Suprapubic skin (tissue), 4 donors: ENCODE results near the gene MFAP3L. TPM values are rescaled to one million over a fixed set of nuclear protein-coding genes. Genes with fewer than 3 reads are reported as not detected.

Source experiments
- DNase-seq, 2 donors: peaks; one replicate each; pipeline ENCODE4 v3.0.0-alpha.2; 2019; ENCODE audit warnings: low spot score in 2 of 2
- H3K27ac ChIP-seq: fragments of 200-600 bp; sonication (generic); one replicate; pipeline ENCODE4 v1.5.1; 2019
- H3K27me3 ChIP-seq: fragments of 200-600 bp; sonication (generic); one replicate; pipeline ENCODE4 v1.5.1; 2019
- H3K36me3 ChIP-seq: fragments of 200-600 bp; sonication (generic); one replicate; pipeline ENCODE4 v1.5.1; 2019
- H3K4me1 ChIP-seq: fragments of 200-600 bp; sonication (generic); one replicate; pipeline ENCODE4 v1.5.1; 2019
- H3K4me3 ChIP-seq: fragments of 200-600 bp; sonication (generic); one replicate; pipeline ENCODE4 v1.5.1; 2019; ENCODE audit warnings: mild to moderate bottlenecking
- H3K9me3 ChIP-seq: fragments of 200-600 bp; sonication (generic); one replicate; pipeline ENCODE4 v1.5.1; 2019
- CTCF ChIP-seq, 2 donors: fragments of 200-600 bp in 1 of 2; fragments of 450-650 bp in 1 of 2; sonication (generic) in 1 of 2; IDR thresholded peaks; one replicate each; pipeline ENCODE4 v1.5.1; 2016 to 2019; ENCODE audit warnings: antibody characterized with exemption in 2 of 2, mild to moderate bottlenecking in 1 of 2, moderate library complexity in 1 of 2
- EP300 ChIP-seq: sonication (generic); formaldehyde crosslinking; IDR thresholded peaks from one replicate; pipeline ENCODE4 v1.6.1; 2017; ENCODE audit warnings: antibody characterized with exemption
- POLR2A ChIP-seq, 2 donors: fragments of 450-650 bp; IDR thresholded peaks; one replicate each; pipeline ENCODE4 v1.6.1; 2017; ENCODE audit warnings: antibody characterized with exemption in 2 of 2, mild to moderate bottlenecking in 2 of 2, moderate library complexity in 2 of 2
- POLR2AphosphoS5 ChIP-seq, 3 donors: sonication (generic); formaldehyde crosslinking; IDR thresholded peaks; one replicate each; pipeline ENCODE4 v1.6.1; 2017; ENCODE audit warnings: antibody characterized with exemption in 3 of 3
- WGBS: methylation state at CpG from one replicate; pipeline ENCODE4 v1.1.5; 2018; 5-methylcytosine and 5-hydroxymethylcytosine counted together
- total RNA-seq, 4 donors: library from RNA; depleted of rRNA; stranded (reverse); fragments of >200 nt; gene quantifications; one replicate each; pipeline ENCODE4 v1.1.0, GENCODE V29; 2016

Gene MFAP3L
- 10 to 100 TPM; 41.4 to 67.0 (median 58.9) TPM for total RNA-seq

DNA sequence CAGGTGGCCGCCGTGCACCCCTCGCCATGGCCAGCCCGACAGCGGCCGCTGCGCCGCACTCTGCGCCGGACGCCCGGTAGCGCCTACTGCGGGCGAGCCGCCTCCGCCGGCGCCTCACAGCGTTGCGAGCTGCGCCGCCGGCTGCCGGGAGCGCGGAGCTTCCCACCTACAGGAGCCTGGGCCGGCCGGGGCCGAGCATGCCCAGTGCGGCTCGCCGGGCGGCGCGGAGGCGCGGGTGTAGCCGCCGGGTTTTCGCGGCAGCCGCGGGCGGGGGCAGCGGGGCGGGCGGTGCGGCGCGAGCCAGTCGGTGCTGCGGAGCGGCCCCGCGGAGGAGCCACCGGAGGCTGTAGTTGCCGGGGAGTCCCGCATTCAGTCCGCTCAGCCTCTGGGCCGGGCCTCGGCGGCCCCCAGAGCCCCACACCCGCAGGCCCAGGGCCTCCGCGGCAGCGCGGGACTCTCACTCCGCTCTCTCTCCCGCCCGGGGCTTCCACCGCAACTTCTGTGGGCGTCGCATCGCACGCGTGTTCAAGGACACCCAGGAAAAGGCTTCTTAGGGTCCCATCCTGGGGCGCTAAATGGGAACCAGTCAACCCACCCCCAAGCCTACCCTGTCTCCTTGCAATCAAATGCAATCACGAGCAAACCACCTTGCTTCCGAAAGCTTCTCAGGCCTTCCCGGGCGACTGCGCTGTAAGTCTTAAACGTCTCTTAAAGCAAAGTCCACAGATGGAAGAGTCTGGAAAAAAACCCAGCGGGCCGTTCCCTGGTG lies at the start of gene MFAP3L:
Gene MFAP3L, minus strand, starts transcription at position 143 of the 769 bp plus-strand sequence. CDS start 20,518 bp downstream, outside the sequence.
- TF ChIP-seq POLR2AphosphoS5 (IDR thresholded peaks at IDR 0.05) (no peak), POLR2A (IDR thresholded peaks at IDR 0.05) (peak; percentile 7 to 58)
- Histone ChIP-seq H3K4me1 (peaks cover 24% of the 10 kb centered on the region), H3K36me3 (no peaks in the 10 kb centered on the region), H3K27ac (peak within 1 kb of the TSS; percentile 95), H3K4me3 (peak within 1 kb of the TSS; percentile 98), H3K9me3 (no peaks in the 10 kb centered on the region), H3K27me3 (no peaks in the 10 kb centered on the region)
- 0% methylated on average over 20 of the region's 86 CpGs for WGBS
- peak; percentile 88 to 90 for DNase-seq

- no peaks in the 10 kb centered on the region for H3K27me3 ChIP-seq
- TF ChIP-seq EP300 (no peak), POLR2AphosphoS5 (IDR thresholded peaks at IDR 0.05) (no peak), CTCF (IDR thresholded peaks at IDR 0.05) (no peak), POLR2A (IDR thresholded peaks at IDR 0.05) (no peak)
- 89% methylated on average over 6 of the region's 6 CpGs for WGBS
These were observed 45.0 kb upstream of the MFAP3L start for GRCh38 chr4:170071196-170071595.

DNA sequence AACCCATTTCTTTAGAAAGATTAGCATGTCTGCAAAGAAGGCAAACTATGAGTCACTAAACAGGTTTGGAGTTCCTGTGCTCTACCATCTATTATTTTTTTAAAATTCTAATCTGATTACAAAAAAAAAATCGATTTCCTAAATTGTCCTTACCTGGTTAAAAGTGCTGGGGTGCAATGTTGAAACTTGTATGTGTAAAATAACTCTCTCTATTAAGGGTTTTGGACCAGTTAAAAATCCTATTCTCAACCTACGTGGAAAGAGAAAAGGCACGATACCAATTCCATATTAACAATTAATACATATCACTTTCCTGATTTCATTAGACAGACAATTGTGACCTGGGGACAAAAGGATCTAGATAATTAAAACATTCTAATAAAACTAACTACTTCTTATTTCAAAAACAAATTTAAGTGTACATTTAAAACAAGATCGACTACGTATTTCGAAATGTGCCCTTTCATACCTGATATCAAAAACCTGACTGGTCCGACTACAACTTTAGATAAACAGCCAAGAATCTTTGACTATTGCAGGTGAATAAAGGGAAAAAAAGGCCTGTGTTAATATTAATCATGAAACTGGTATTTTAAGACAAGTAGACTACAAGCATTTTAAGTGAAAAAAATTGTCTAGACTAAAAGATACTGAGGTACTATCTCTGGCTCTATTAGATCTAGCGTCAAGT lies 42.4 kb upstream of the MFAP3L start:
- Histone ChIP-seq H3K4me1 (no peaks in the 10 kb centered on the region), H3K9me3 (no peaks in the 10 kb centered on the region), H3K36me3 (peaks cover 14% of the 10 kb centered on the region), H3K27ac (no peak overlapping the region), H3K27me3 (no peaks in the 10 kb centered on the region), H3K4me3 (no peak overlapping the region)
- no peak for DNase-seq
- no peak for TF ChIP-seq EP300
- 89% methylated on average over 8 of the region's 8 CpGs for WGBS

More at GRCh38 chr4:170071196-170071595, 45.0 kb upstream of the MFAP3L start:
- no peaks in the 10 kb centered on the region for H3K4me1 ChIP-seq
- H3K9me3 ChIP-seq = no peaks in the 10 kb centered on the region
- no peak overlapping the region for H3K4me3 ChIP-seq
- no peak overlapping the region for H3K27ac ChIP-seq
- peaks cover 14% of the 10 kb centered on the region for H3K36me3 ChIP-seq
- no peak for DNase-seq

GRCh38 chr4:170059421-170059820 lies 33.2 kb upstream of the MFAP3L start:
- peaks cover 2% of the 10 kb centered on the region for H3K36me3 ChIP-seq
- TF ChIP-seq POLR2A (IDR thresholded peaks at IDR 0.05) (no peak), EP300 (no peak), POLR2AphosphoS5 (IDR thresholded peaks at IDR 0.05) (no peak), CTCF (IDR thresholded peaks at IDR 0.05) (no peak)
- no peaks in the 10 kb centered on the region for H3K9me3 ChIP-seq
- DNase-seq = no peak
- no peak overlapping the region for H3K27ac ChIP-seq
- H3K27me3 ChIP-seq = no peaks in the 10 kb centered on the region
- WGBS = 94% methylated on average over 4 of the region's 4 CpGs
- no peak overlapping the region for H3K4me3 ChIP-seq
- H3K4me1 ChIP-seq = no peaks in the 10 kb centered on the region

GRCh38 chr4:170058826-170059225 lies 32.6 kb upstream of the MFAP3L start:
- Histone ChIP-seq H3K27ac (no peak overlapping the region), H3K4me3 (no peak overlapping the region), H3K36me3 (peaks cover 2% of the 10 kb centered on the region), H3K27me3 (no peaks in the 10 kb centered on the region), H3K9me3 (no peaks in the 10 kb centered on the region), H3K4me1 (no peaks in the 10 kb centered on the region)
- DNase-seq = no peak
- 70% methylated on average over 2 of the region's 2 CpGs for WGBS
- TF ChIP-seq EP300 = no peak
- TF ChIP-seq CTCF (IDR thresholded peaks at IDR 0.05) = no peak
- TF ChIP-seq POLR2A (IDR thresholded peaks at IDR 0.05) = no peak
- no peak for TF ChIP-seq POLR2AphosphoS5 (IDR thresholded peaks at IDR 0.05)

GRCh38 chr4:170057866-170058265 lies 31.7 kb upstream of the MFAP3L start:
- H3K27me3 ChIP-seq = no peaks in the 10 kb centered on the region
- H3K4me3 ChIP-seq = no peak overlapping the region
- H3K27ac ChIP-seq = no peak overlapping the region
- no peaks in the 10 kb centered on the region for H3K9me3 ChIP-seq
- TF ChIP-seq EP300 (no peak), POLR2A (IDR thresholded peaks at IDR 0.05) (no peak), CTCF (IDR thresholded peaks at IDR 0.05) (no peak), POLR2AphosphoS5 (IDR thresholded peaks at IDR 0.05) (no peak)
- DNase-seq = no peak
- WGBS = 76% methylated on average over 4 of the region's 4 CpGs
- no peaks in the 10 kb centered on the region for H3K4me1 ChIP-seq
- H3K36me3 ChIP-seq = peaks cover 2% of the 10 kb centered on the region
